ENCODE data around the gene RNF133. TPM values are rescaled to one million over a fixed set of nuclear protein-coding genes. Genes with fewer than 3 reads are reported as not detected.

Gene RNF133
- total and polyA plus RNA-seq, 9 of the 15 experiments (the other 6 are each of a cell fraction or from before 2014, with no cell fraction given): not detected

DNA sequence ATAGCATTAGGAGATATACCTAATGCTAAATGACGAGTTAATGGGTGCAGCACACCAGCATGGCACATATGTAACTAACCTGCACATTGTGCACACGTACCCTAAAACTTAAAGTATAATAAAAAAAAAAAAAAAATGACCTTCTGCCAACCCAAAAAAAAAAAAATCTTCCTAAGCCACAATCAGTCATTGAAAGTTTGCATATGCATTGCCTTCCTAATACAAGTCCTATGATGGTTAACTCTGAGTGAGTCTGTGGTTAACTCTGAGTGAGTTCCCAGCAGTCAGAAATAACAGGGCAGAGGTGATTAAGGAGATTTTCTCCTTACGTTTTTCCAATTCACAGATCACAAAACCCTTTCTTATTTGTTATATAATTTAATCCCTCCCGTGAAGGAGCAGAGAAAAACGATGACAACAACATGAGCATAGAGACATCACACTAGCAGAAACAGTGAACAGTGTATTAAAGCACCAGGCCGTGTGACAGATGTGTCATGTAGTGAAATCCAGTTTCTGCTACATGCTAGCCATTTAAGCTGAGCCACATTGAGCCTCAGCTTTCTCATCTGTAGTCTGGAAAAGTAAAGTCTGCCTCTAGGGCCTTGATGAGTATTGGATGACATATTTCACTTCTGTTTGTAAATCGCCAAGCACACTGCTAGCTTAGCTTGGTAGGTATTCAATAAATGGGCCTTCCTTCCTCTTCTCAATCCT lies 11.2 kb upstream of the RNF133 start:
- Histone ChIP-seq H3K27ac (ENCODE audit: extremely low read depth, low read depth, low read length) (no peak overlapping the region), H3K9ac (ENCODE audit: insufficient read depth in 1 of 2, low read depth in 2 of 2, low read length in 2 of 2) (no peak overlapping the region), H3K27me3 (ENCODE audit: control insufficient read depth in 2 of 2, insufficient read depth in 2 of 2, low read length in 2 of 2) (no peaks in the 10 kb centered on the region), H3K4me2 (ENCODE audit: insufficient read depth, low read length) (no peak overlapping the region), H3K4me3 (no peak overlapping the region), H2AFZ (ENCODE audit: low read depth, low read length) (no peak overlapping the region), H4K20me1 (replicated peaks; ENCODE audit: control insufficient read depth, insufficient read depth, low read length) (no peaks in the 10 kb centered on the region), H3K9me3 (replicated peaks; ENCODE audit: control insufficient read depth, insufficient read depth, low read depth, low read length) (peaks cover 5% of the 10 kb centered on the region; the same call in 1 of the 2 replicates), H3K9me1 (ENCODE audit: control insufficient read depth, insufficient read depth, low read length) (no peaks in the 10 kb centered on the region), H3K36me3 (ENCODE audit: control insufficient read depth, insufficient read depth, low read length) (no peaks in the 10 kb centered on the region), H3K4me1 (replicated peaks in 1 of 2; ENCODE audit: control insufficient read depth in 2 of 2, insufficient read depth in 2 of 2, low read length in 2 of 2) (no peaks in the 10 kb centered on the region), H3K79me2 (ENCODE audit: control insufficient read depth, insufficient read depth, low read length) (no peaks in the 10 kb centered on the region)
- POLR2A ChIA-PET: no interaction called here
- 0% methylated on average over 7 of the region's 7 CpGs for WGBS (ENCODE audit: insufficient coverage, low coverage, missing lambda C conversion rate)
- DNase-seq (ENCODE audit: extremely low read depth in 1 of 4, low spot score in 3 of 4) (no peak), ATAC-seq (no peak), FAIRE-seq (no peak)
- in situ Hi-C loops (cut with MboI) (no loop called here), intact Hi-C loops (cut with micrococcal nuclease) (no loop called here)
- no peak for TF ChIP-seq BRCA1 (IDR thresholded peaks at IDR 0.05)
- no peak for TF ChIP-seq BRCA1 (CRISPR knock-in tag; IDR thresholded peaks at IDR 0.05)
- TF ChIP-seq, protein P1, sequence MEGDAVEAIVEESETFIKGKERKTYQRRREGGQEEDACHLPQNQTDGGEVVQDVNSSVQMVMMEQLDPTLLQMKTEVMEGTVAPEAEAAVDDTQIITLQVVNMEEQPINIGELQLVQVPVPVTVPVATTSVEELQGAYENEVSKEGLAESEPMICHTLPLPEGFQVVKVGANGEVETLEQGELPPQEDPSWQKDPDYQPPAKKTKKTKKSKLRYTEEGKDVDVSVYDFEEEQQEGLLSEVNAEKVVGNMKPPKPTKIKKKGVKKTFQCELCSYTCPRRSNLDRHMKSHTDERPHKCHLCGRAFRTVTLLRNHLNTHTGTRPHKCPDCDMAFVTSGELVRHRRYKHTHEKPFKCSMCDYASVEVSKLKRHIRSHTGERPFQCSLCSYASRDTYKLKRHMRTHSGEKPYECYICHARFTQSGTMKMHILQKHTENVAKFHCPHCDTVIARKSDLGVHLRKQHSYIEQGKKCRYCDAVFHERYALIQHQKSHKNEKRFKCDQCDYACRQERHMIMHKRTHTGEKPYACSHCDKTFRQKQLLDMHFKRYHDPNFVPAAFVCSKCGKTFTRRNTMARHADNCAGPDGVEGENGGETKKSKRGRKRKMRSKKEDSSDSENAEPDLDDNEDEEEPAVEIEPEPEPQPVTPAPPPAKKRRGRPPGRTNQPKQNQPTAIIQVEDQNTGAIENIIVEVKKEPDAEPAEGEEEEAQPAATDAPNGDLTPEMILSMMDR (IDR thresholded peaks at IDR 0.05 in 2 of 3, conservative IDR thresholded peaks at IDR 0.05 in 1 of 3; ENCODE audit: insufficient read depth in 2 of 3, low read depth in 1 of 3, low read length in 3 of 3): no peak
- TF ChIP-seq, protein P2, sequence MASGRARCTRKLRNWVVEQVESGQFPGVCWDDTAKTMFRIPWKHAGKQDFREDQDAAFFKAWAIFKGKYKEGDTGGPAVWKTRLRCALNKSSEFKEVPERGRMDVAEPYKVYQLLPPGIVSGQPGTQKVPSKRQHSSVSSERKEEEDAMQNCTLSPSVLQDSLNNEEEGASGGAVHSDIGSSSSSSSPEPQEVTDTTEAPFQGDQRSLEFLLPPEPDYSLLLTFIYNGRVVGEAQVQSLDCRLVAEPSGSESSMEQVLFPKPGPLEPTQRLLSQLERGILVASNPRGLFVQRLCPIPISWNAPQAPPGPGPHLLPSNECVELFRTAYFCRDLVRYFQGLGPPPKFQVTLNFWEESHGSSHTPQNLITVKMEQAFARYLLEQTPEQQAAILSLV (tag; IDR thresholded peaks at IDR 0.05): no peak
- TF ChIP-seq ZNF384 (IDR thresholded peaks at IDR 0.05; ENCODE audit: low read depth, low read length): no peak
- TF ChIP-seq KDM5B (IDR thresholded peaks at IDR 0.05; ENCODE audit: insufficient replicate concordance, low read depth, low read length): no peak
- TF ChIP-seq, protein P3, sequence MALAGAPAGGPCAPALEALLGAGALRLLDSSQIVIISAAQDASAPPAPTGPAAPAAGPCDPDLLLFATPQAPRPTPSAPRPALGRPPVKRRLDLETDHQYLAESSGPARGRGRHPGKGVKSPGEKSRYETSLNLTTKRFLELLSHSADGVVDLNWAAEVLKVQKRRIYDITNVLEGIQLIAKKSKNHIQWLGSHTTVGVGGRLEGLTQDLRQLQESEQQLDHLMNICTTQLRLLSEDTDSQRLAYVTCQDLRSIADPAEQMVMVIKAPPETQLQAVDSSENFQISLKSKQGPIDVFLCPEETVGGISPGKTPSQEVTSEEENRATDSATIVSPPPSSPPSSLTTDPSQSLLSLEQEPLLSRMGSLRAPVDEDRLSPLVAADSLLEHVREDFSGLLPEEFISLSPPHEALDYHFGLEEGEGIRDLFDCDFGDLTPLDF (CRISPR knock-in tag; IDR thresholded peaks at IDR 0.05): no peak
- TF ChIP-seq, protein P4, sequence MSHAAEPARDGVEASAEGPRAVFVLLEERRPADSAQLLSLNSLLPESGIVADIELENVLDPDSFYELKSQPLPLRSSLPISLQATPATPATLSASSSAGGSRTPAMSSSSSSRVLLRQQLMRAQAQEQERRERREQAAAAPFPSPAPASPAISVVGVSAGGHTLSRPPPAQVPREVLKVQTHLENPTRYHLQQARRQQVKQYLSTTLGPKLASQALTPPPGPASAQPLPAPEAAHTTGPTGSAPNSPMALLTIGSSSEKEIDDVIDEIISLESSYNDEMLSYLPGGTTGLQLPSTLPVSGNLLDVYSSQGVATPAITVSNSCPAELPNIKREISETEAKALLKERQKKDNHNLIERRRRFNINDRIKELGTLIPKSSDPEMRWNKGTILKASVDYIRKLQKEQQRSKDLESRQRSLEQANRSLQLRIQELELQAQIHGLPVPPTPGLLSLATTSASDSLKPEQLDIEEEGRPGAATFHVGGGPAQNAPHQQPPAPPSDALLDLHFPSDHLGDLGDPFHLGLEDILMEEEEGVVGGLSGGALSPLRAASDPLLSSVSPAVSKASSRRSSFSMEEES (CRISPR knock-in tag; IDR thresholded peaks at IDR 0.05): no peak
- CTCF ChIA-PET (ENCODE audit: low intra/inter-chr PET ratio): no interaction called here
- BruUV-seq (replicated peaks): no TSS peak

Data from K562 (cell line).